HepG2 (cell line): Measurements from ENCODE around the gene KCNMA1.

Experiments
- AFF4 ChIP-seq: sonication (generic); formaldehyde crosslinking; IDR thresholded peaks from 2 replicates; pipeline ENCODE4 v1.4.0; 2020; ENCODE audit warnings: missing genetic modification reagents
- ARNT ChIP-seq: fragments of 450-650 bp; IDR thresholded peaks from 2 replicates; pipeline ENCODE4 v1.6.1; 2017
- CTCF ChIP-seq: sonication (generic); formaldehyde crosslinking; IDR thresholded peaks from 2 replicates; pipeline ENCODE4 v1.5.0; 2020; ENCODE audit warnings: mild to moderate bottlenecking, missing genetic modification reagents, moderate library complexity
- GABPB1 ChIP-seq: IDR thresholded peaks from 2 replicates; pipeline ENCODE4 v1.6.1; 2016; ENCODE audit warnings: mild to moderate bottlenecking, missing genetic modification reagents, moderate library complexity, missing compliant biosample characterization
- HNF4G ChIP-seq, 2 experiments: sonication (generic) in 1 of 2; formaldehyde crosslinking in 1 of 2; IDR thresholded peaks; 2 replicates each; pipeline versions ENCODE4 v1.4.0 to v1.6.1; 2011 to 2020; ENCODE audit warnings: borderline replicate concordance in 2 of 2, low read depth in 2 of 2, mild to moderate bottlenecking in 2 of 2, low read length in 1 of 2, missing genetic modification reagents in 1 of 2, moderate library complexity in 1 of 2
- KAT8 ChIP-seq: IDR thresholded peaks from 2 replicates; pipeline ENCODE4 v1.6.1; 2016; ENCODE audit warnings: missing genetic modification reagents, missing compliant biosample characterization
- PBX2 ChIP-seq: IDR thresholded peaks from 2 replicates; pipeline ENCODE4 v1.6.1; 2016; ENCODE audit warnings: control low read depth
- POLR2AphosphoS5 ChIP-seq: IDR thresholded peaks from 2 replicates; pipeline ENCODE4 v1.6.1; 2012; ENCODE audit warnings: low read depth, low read length
- RAD21 ChIP-seq: fragments of 450-650 bp; formaldehyde crosslinking; IDR thresholded peaks from 2 replicates; pipeline ENCODE4 v1.5.0; 2020; ENCODE audit warnings: mild to moderate bottlenecking
- THAP7 ChIP-seq: sonication (generic); formaldehyde crosslinking; IDR thresholded peaks from 2 replicates; pipeline ENCODE4 v1.8.1; 2023; ENCODE audit warnings: mild to moderate bottlenecking, missing genetic modification reagents
- ZNF275 ChIP-seq: sonication (generic); formaldehyde crosslinking; IDR thresholded peaks from 2 replicates; pipeline ENCODE4 v1.8.0; 2022; ENCODE audit warnings: missing genetic modification reagents, mild to moderate bottlenecking, inconsistent platforms, borderline replicate concordance
- ZNF280D ChIP-seq: sonication (generic); formaldehyde crosslinking; IDR thresholded peaks from 2 replicates; pipeline ENCODE4 v1.5.1; 2020; ENCODE audit warnings: mild to moderate bottlenecking, missing genetic modification reagents

GRCh38 chr10:77566914-77567566 is 70.6 kb downstream of the KCNMA1 start:
- no peak for TF ChIP-seq HNF4G (IDR thresholded peaks at IDR 0.05; ENCODE audit: borderline replicate concordance, low read depth, low read length)
- TF ChIP-seq HNF4G (CRISPR knock-in tag; IDR thresholded peaks at IDR 0.05; ENCODE audit: borderline replicate concordance, low read depth), result no peak
- no peak for TF ChIP-seq POLR2AphosphoS5
- no peak for TF ChIP-seq ZNF275
- no peak for TF ChIP-seq CTCF (CRISPR knock-in tag)
- TF ChIP-seq THAP7 (CRISPR knock-in tag), result no peak
- no peak for TF ChIP-seq AFF4 (CRISPR knock-in tag)
- TF ChIP-seq GABPB1 (CRISPR knock-in tag), result no peak
- TF ChIP-seq PBX2 (CRISPR knock-in tag), result no peak
- no peak for TF ChIP-seq ZNF280D (CRISPR knock-in tag)
- TF ChIP-seq RAD21, result no peak
- TF ChIP-seq KAT8 (CRISPR knock-in tag), result no peak
- no peak for TF ChIP-seq ARNT
